Astrocyte of the hippocampus (primary cell): ENCODE measurements around the gene PRSS21.
A peak's percentile ranks its signal among the peaks of the same experiment; 100 is the strongest.

ENCODE experiments used
- DNase-seq: peaks from one replicate; pipeline ENCODE4 v3.0.0; 2011; ENCODE audit warnings: low read depth, low spot score

The PRSS21 gene

GRCh38 chr16:2867661-2867986 lies 50.6 kb downstream of the PRSS21 start:
- no peak for DNase-seq

GRCh38 chr16:2867987-2868789 lies 51.2 kb downstream of the PRSS21 start:
- peak; percentile 98 for DNase-seq
